Endothelial cell of umbilical vein (primary cell): ENCODE data around the gene RTBDN. TPM values are rescaled to one million over a fixed set of nuclear protein-coding genes. Genes with fewer than 3 reads are reported as not detected.

ENCODE experiments used
- BruUV-seq: library from RNA; stranded (reverse); fragments of 400-500 nt; replicated peaks from 2 replicates; lab custom pipeline; 2021; lab: Mats Ljungman, UMichigan
- CTCF ChIA-PET: fragments of 300-600, 350-600 bp; sonication (Branson Sonifier 250); formaldehyde crosslinking; loops from one replicate; lab custom pipeline; 2021; ENCODE audit warnings: antibody characterized with exemption, inconsistent platforms; lab: Charles Lee
- POLR2A ChIA-PET: fragments of 300-600, 350-600 bp; sonication (Branson Sonifier 250); formaldehyde crosslinking; loops from one replicate; lab custom pipeline; 2021; ENCODE audit warnings: antibody characterized with exemption, inconsistent platforms; lab: Charles Lee
- DNase-seq: peaks from one replicate; pipeline ENCODE4 v3.0.0-alpha.2; 2011; ENCODE audit warnings: low read depth, low spot score
- FAIRE-seq: peaks from 2 replicates; lab custom pipeline; 2011; peaks lifted over from hg19 to GRCh38; lab: Jason Lieb, UNC
- H2AFZ ChIP-seq: 2 replicates; pipeline ENCODE4 v1.6.0; 2012; ENCODE audit warnings: low read depth, low read length, control low read depth, inconsistent platforms
- H3K27ac ChIP-seq: 2 replicates; pipeline ENCODE4 v1.5.1; 2011; ENCODE audit warnings: low read depth, mild to moderate bottlenecking, control low read depth, low read length, moderate library complexity; ENCODE audit not compliant: insufficient read depth
- H3K27me3 ChIP-seq, 2 experiments: 2 replicates each; pipeline versions ENCODE4 v1.6.0 to v1.6.1; 2011; ENCODE audit warnings: low read length in 2 of 2, mixed read lengths in 1 of 2; ENCODE audit not compliant: control insufficient read depth in 2 of 2, insufficient read depth in 2 of 2
- H3K36me3 ChIP-seq, 2 experiments: 2 replicates in 1 of 2; 3 replicates in 1 of 2; pipeline ENCODE4 v1.5.1; 2011; ENCODE audit warnings: low read length in 2 of 2, mild to moderate bottlenecking in 1 of 2, moderate library complexity in 1 of 2; ENCODE audit not compliant: control insufficient read depth in 2 of 2, insufficient read depth in 2 of 2; ENCODE audit errors: extremely low read depth in 1 of 2
- H3K4me1 ChIP-seq: 3 replicates; pipeline ENCODE4 v1.5.1; 2011; ENCODE audit warnings: mild to moderate bottlenecking, low read length; ENCODE audit not compliant: control insufficient read depth, insufficient read depth; ENCODE audit errors: extremely low read depth
- H3K4me2 ChIP-seq: 2 replicates; pipeline ENCODE4 v1.6.1; 2011; ENCODE audit warnings: low read length, control low read depth, mixed read lengths; ENCODE audit not compliant: insufficient read depth
- H3K4me3 ChIP-seq, 3 experiments: fragments of 200-600 bp in 1 of 3; sonication (generic), shearing (Covaris generic) in 1 of 3; replicated peaks in 1 of 3; 2 replicates each; pipeline ENCODE4 v1.5.1; 2011 to 2016; ENCODE audit warnings: control low read depth in 3 of 3, low read length in 3 of 3, mild to moderate bottlenecking in 2 of 3, inconsistent platforms in 1 of 3, low read depth in 1 of 3, moderate library complexity in 1 of 3; ENCODE audit not compliant: insufficient read depth in 1 of 3
- H3K79me2 ChIP-seq: 2 replicates; pipeline ENCODE4 v1.6.0; 2012; ENCODE audit warnings: low read length, inconsistent platforms; ENCODE audit not compliant: control insufficient read depth, insufficient read depth
- H3K9ac ChIP-seq: replicated peaks from 2 replicates; pipeline ENCODE3; 2011; ENCODE audit warnings: low read length, control low read depth; ENCODE audit not compliant: insufficient read depth; ENCODE audit errors: extremely low read depth
- H3K9me1 ChIP-seq: replicated peaks from 3 replicates; pipeline ENCODE4 v1.6.0; 2011; ENCODE audit warnings: mild to moderate bottlenecking, low read length; ENCODE audit not compliant: control insufficient read depth, insufficient read depth; ENCODE audit errors: extremely low read depth
- H3K9me3 ChIP-seq: replicated peaks from 2 replicates; pipeline ENCODE4 v1.5.1; 2012; ENCODE audit warnings: low read length, inconsistent platforms; ENCODE audit not compliant: control insufficient read depth, insufficient read depth
- H4K20me1 ChIP-seq: replicated peaks from 2 replicates; pipeline ENCODE3; 2011; ENCODE audit warnings: mild to moderate bottlenecking, low read length; ENCODE audit not compliant: control insufficient read depth, insufficient read depth; ENCODE audit errors: extremely low read depth
- CTCF ChIP-seq, 2 donors: IDR thresholded peaks; 1 replicate in 1 of 2; 2 replicates in 1 of 2; pipeline ENCODE4 v1.5.1; 2011; ENCODE audit warnings: low read length in 2 of 2, mild to moderate bottlenecking in 2 of 2, moderate library complexity in 2 of 2, control low read depth in 1 of 2, inconsistent platforms in 1 of 2, low read depth in 1 of 2; ENCODE audit not compliant: insufficient read depth in 1 of 2; ENCODE audit errors: extremely low read depth in 1 of 2
- EZH2 ChIP-seq: IDR thresholded peaks from 2 replicates; pipeline ENCODE4 v1.6.1; 2012; ENCODE audit warnings: borderline replicate concordance, low read depth, mild to moderate bottlenecking, moderate library complexity, low read length, inconsistent platforms; ENCODE audit not compliant: severe bottlenecking
- FOS ChIP-seq: IDR thresholded peaks from 2 replicates; pipeline ENCODE4 v1.6.1; 2011; ENCODE audit warnings: mild to moderate bottlenecking, low read length, moderate library complexity, borderline replicate concordance; ENCODE audit not compliant: insufficient read depth
- GATA2 ChIP-seq: IDR thresholded peaks from 2 replicates; pipeline ENCODE4 v1.7.0; 2011; ENCODE audit warnings: low read depth, mild to moderate bottlenecking, moderate library complexity, mixed read lengths, low read length; ENCODE audit not compliant: insufficient read length, insufficient read depth
- JUN ChIP-seq: IDR thresholded peaks from 2 replicates; pipeline ENCODE4 v1.6.1; 2011; ENCODE audit warnings: borderline replicate concordance, low read depth; ENCODE audit not compliant: insufficient read length, insufficient read depth
- MYC ChIP-seq: IDR thresholded peaks from one replicate; pipeline ENCODE4 v1.6.1; 2011; ENCODE audit warnings: mild to moderate bottlenecking, low read depth, low read length
- POLR2A ChIP-seq: IDR thresholded peaks from 2 replicates; pipeline ENCODE4 v1.6.1; 2012; ENCODE audit warnings: low read depth, mild to moderate bottlenecking, control low read depth, low read length
- POLR2AphosphoS5 ChIP-seq: IDR thresholded peaks from 2 replicates; pipeline ENCODE4 v1.6.1; 2012; ENCODE audit warnings: low read depth, mild to moderate bottlenecking, control low read depth, low read length, moderate library complexity; ENCODE audit not compliant: insufficient read depth
- dilution Hi-C: fragments of 300-500 bp; cut with MboI; formaldehyde crosslinking; loops from one replicate; pipeline ENCODE4 v1.15.0; 2019; ENCODE audit warnings: low sequenced_read_pairs; ENCODE audit not compliant: extremely low pct_ligation_motif_present
- intact Hi-C: fragments of 100-400 bp; cut with micrococcal nuclease; formaldehyde crosslinking; loops from one replicate; pipeline ENCODE4 v1.10.0; 2022
- polyA plus RNA-seq, 4 experiments: library from polyadenylated mRNA; depleted of rRNA in 3 of 4; stranded (reverse) in 3 of 4; unstranded in 1 of 4; fragments of >200 nt; gene quantifications; 2 replicates each; pipeline versions ENCODE4 v1.2.1 to v1.2.3, GENCODE V29; 2011 to 2012; ENCODE audit warnings: missing spikeins in 1 of 4
- total RNA-seq: library from RNA; stranded (reverse); gene quantifications from 2 replicates; pipeline ENCODE4 v1.2.3, GENCODE V29; 2021
- TF ChIP-seq, protein P1 (sequence below): IDR thresholded peaks from 2 replicates; pipeline ENCODE4 v1.6.1; 2011; ENCODE audit not compliant: insufficient read depth, insufficient read length

RTBDN gene
- total and polyA plus RNA-seq, 2 donors (not counting 3 experiments of a cell fraction or from before 2014, with no cell fraction given), result not detected

DNA sequence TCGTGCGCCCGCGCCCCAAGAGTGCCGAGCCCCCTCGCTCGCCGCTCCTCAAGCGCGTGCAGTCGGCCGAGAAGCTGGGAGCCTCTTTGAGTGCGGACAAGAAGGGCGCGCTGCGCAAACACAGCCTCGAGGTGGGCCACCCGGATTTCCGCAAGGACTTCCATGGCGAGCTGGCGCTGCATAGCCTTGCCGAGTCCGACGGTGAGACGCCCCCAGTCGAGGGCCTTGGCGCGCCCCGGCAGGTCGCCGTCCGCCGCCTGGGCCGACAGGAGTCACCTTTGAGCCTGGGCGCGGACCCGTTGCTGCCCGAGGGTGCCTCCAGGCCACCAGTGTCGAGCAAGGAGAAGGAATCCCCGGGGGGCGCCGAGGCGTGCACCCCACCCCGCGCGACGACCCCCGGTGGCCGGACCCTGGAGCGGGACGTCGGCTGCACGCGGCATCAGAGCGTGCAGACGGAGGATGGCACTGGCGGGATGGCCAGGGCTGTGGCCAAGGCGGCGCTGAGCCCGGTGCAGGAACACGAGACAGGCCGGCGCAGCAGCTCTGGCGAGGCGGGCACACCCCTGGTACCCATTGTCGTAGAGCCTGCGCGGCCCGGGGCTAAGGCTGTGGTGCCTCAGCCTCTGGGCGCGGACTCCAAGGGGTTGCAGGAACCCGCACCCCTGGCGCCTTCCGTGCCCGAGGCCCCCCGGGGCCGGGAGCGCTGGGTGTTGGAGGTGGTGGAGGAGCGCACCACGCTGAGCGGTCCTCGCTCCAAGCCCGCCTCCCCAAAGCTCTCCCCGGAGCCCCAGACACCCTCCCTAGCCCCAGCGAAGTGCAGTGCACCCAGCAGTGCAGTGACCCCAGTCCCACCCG, 39.7 kb upstream of the RTBDN start:
- H3K27ac ChIP-seq, result no peak overlapping the region
- ChIA-PET CTCF (interaction anchor here (1.2 to 1.4 kb wide), 2 partner anchors 11 to 108 kb away, joined by 3 to 6 read pairs; no protein-coding TSS in a partner anchor), POLR2A (no interaction called here)
- H3K27me3 ChIP-seq, result no peaks in the 10 kb centered on the region
- DNase-seq, result no peak
- no peak overlapping the region for H3K9ac ChIP-seq
- dilution Hi-C loops, result no loop called here
- BruUV-seq, result no TSS peak
- no peaks in the 10 kb centered on the region for H4K20me1 ChIP-seq
- H3K4me3 ChIP-seq, result no peak overlapping the region
- no peak for FAIRE-seq
- TF ChIP-seq, protein P1, sequence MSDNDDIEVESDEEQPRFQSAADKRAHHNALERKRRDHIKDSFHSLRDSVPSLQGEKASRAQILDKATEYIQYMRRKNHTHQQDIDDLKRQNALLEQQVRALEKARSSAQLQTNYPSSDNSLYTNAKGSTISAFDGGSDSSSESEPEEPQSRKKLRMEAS, result no peak
- TF ChIP-seq POLR2AphosphoS5, result no peak
- TF ChIP-seq FOS, result no peak
- TF ChIP-seq CTCF (IDR thresholded peaks at IDR 0.05; ENCODE audit: extremely low read depth in 1 of 2, insufficient read depth in 1 of 2, low read depth in 1 of 2, low read length in 2 of 2), result no peak
- TF ChIP-seq POLR2A, result no peak
- no peak for TF ChIP-seq JUN
- no peak for TF ChIP-seq EZH2
- TF ChIP-seq GATA2, result no peak
- TF ChIP-seq MYC, result no peak
- H2AFZ ChIP-seq, result no peak overlapping the region
- intact Hi-C loops, result no loop called here
- H3K9me1 ChIP-seq, result no peaks in the 10 kb centered on the region
- no peaks in the 10 kb centered on the region for H3K79me2 ChIP-seq
- H3K9me3 ChIP-seq, result no peaks in the 10 kb centered on the region
- peaks cover 0 to 5% of the 10 kb centered on the region in 2 experiments for H3K36me3 ChIP-seq
- H3K4me1 ChIP-seq, result no peaks in the 10 kb centered on the region
- no peak overlapping the region for H3K4me2 ChIP-seq
